ENCODE measurements around the gene PTPRM.

- TF ChIP-seq CTCF (optimal IDR thresholded peaks at IDR 0.05 in 1 of 3, IDR thresholded peaks at IDR 0.05 in 1 of 3, conservative IDR thresholded peaks at IDR 0.05 in 1 of 3; ENCODE audit: extremely low read depth in 1 of 3, insufficient read depth in 2 of 3, low read length in 3 of 3) (no peak), EZH2 (IDR thresholded peaks at IDR 0.05; ENCODE audit: low read length) (no peak)
These were observed 203.8 kb downstream of the PTPRM start for GRCh38 chr18:7770908-7771307.
